HG03457 (cell line): ENCODE results near the gene BOC.

ENCODE experiments used
- ATAC-seq: cut with Tn5 transposase; IDR thresholded peaks from one replicate; pipeline ENCODE4 v1.9.1; 2021; ENCODE audit warnings: moderate number of reproducible peaks; ENCODE audit not compliant: unreplicated experiment

Gene BOC

DNA sequence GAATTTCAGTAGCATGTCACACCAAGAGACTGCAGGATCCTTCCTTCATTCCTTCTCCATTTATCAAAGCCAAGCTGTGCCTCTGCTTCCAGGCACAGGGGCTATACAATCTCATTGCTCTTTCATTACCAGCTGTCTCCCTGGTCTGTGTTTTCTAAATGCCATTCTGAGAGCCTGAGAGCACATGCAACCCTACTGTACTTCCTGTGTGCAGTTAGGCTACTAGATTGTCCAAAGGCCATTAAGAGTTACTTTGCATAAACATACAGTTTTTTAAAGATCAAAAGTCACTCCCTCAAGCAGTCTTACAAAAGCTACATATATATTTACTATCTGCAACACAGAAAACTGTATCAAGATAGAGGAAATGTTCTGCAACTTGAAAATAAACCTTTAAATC lies 119.8 kb downstream of the BOC start:
- no peak for ATAC-seq
